Measurements from ENCODE around the gene MAD1L1. TPM values are rescaled to one million over a fixed set of nuclear protein-coding genes. Genes with fewer than 3 reads are reported as not detected.

The MAD1L1 gene
- total RNA-seq, 4 donors from 2014 or later: 18.4 to 39.1 (median 25.7) TPM

DNA sequence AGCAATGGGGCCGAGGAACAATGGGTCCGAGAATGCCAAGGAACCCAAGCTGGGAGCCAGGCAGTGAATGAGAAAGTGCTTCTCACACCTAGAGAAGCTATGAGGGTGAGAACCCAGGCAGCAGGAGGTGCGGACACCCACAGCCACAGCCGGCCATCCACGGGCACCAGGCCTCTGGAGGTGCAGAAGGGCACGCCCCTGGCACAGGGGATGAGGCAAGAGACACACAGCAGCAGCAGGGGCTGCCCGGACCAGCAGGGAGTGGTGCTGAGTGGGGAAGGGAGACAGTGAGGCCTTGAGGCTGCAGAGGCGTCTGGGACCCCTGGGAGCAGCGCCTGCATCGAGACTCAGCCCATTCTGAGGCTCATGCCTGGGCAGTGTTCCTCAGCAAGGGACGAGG is 135.3 kb downstream of the MAD1L1 start:
- DNase-seq (ENCODE audit: low spot score): no peak
- no peak for ATAC-seq (ENCODE audit: low FRiP score)
- TF ChIP-seq, protein P1, sequence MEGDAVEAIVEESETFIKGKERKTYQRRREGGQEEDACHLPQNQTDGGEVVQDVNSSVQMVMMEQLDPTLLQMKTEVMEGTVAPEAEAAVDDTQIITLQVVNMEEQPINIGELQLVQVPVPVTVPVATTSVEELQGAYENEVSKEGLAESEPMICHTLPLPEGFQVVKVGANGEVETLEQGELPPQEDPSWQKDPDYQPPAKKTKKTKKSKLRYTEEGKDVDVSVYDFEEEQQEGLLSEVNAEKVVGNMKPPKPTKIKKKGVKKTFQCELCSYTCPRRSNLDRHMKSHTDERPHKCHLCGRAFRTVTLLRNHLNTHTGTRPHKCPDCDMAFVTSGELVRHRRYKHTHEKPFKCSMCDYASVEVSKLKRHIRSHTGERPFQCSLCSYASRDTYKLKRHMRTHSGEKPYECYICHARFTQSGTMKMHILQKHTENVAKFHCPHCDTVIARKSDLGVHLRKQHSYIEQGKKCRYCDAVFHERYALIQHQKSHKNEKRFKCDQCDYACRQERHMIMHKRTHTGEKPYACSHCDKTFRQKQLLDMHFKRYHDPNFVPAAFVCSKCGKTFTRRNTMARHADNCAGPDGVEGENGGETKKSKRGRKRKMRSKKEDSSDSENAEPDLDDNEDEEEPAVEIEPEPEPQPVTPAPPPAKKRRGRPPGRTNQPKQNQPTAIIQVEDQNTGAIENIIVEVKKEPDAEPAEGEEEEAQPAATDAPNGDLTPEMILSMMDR (IDR thresholded peaks at IDR 0.05): no peak

DNA sequence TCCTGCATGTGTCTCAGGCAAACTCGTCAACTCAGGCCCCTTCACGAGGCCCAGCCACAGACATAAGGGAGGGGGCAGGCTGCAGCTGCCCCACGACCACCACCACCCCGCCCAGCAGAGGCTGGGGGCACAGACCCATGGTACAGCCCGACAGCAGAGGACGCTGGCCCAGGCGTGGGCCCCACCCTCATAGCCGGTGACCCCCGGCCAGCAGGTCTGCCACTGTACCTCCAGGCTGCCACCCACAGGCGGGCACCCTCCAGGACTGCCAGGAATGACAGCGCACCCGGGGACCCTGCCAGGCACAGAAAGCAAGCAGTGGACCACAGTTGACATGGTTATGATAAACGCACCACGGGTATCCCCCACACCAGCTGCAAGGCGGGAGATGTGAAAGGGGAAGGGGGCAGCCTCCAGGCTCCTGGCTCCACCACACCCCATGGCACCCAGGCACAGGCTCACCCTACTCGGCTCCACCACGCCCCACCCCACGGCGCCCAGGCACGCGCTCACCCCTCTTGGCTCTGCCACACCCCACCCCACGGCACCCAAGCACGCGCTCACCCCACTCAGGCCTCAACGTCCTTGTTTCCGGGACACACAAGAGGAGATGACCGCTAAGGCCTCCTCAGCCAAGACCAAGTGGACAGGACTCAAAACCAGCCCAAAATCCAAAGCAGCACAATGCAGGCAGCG is 135.9 kb downstream of the MAD1L1 start:
- DNase-seq (ENCODE audit: low spot score) (no peak), ATAC-seq (ENCODE audit: low FRiP score) (no peak)
- TF ChIP-seq, protein P1 (IDR thresholded peaks at IDR 0.05): no peak

DNA sequence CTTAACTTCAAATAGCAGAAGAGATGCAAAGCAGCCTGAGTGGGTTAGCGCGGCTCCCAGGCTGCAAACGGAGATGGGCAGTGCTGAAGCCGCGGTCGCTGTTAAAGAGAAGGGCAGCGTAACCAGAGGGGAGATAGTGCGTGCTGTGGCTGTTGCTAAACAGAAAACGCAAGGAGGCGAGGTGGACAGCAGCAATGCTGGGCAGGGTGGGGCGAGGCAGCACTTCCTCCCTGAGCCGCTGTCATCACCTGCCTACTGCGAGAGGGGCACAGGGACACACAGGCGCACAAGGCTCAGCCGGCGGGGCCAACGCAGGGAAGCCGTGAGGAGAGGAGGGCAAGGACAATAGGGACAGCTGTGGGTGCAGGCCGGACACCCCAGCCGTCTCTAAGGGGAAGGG is 137.3 kb downstream of the MAD1L1 start:
- TF ChIP-seq, protein P1 (IDR thresholded peaks at IDR 0.05): no peak

DNA sequence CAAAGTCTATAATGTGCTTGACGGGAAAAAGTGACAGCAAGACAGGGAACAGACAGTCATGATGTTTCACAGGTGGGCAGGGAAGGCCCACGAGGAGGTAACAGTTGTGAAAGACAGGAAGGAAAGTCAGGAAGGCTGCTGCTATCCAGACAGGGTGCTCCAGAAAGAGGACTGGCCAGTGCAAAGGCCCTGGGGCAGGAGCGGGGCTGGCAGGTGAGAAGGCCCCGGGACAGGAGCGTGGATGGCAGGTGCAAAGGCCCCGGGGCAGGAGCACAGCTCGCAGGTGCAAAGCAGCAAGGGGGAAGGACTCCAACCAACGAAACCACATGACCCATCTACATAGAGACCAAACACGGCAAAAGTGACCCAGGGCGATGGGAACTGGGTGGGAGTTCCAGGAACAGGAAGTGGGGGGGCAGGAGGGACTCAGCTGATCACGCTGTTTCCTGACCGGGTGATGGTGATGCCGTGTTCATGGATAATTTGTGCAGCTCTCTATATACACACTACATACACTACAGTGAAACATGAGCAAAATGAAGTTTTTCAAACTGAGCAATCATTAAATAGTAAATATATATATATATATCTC is 138.2 kb downstream of the MAD1L1 start:
- no peak for DNase-seq (ENCODE audit: low spot score)
- TF ChIP-seq, protein P1 (IDR thresholded peaks at IDR 0.05): no peak
- no peak for ATAC-seq (ENCODE audit: low FRiP score)

More for the DNA sequence above, 137.3 kb downstream of the MAD1L1 start:
- no peak for DNase-seq (ENCODE audit: low spot score)
- ATAC-seq (ENCODE audit: low FRiP score): no peak

DNA sequence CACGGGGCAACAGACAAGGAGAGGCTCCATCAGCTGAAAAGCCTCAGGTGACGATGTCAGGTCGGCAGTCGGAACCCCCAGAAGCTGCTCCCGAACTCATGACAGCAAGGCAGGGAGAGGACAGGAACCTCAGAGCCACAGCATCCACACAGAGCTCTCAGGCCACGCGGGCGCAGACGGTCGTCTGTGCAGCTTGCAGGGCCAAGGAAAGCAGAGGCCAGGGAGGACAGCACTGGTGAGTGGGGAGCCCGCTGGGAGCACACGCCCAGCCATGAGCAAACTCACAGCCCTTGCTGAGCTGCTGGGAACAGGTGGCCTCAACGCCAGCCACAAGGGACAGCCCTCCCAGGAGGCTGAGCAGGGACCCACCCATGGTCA is 138.9 kb downstream of the MAD1L1 start:
- TF ChIP-seq, protein P1 (IDR thresholded peaks at IDR 0.05): no peak
- ATAC-seq (ENCODE audit: low FRiP score) (no peak), DNase-seq (ENCODE audit: low spot score) (no peak)

DNA sequence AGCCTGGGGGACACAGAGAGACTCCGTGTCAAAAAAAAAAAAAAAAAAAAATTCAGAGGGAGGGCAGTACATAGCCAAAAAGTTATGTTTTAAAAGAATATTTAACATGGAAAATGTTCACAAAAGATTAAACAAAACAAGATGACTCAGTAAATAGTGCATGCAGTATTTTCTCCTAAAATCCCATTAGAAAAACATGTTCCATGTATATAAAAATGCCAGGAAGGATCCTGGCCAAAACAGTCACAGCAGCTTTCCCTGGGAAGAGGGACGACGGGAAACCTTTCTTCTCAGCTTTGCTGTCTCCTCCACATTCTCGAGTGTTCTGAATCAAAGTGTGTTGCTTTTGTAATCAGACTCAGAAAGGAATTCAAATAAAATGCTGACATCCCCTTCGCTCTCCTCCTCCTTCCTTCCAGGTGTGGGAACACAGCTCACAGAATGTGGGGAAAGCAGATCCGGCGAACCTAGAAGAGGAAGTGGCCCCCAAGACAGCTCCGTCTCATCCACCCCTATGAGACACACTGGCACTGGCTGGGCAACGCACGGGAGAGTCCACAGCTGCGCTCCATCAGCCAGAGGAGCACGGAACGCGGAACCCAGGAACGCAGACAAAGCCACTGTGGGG is 139.4 kb downstream of the MAD1L1 start:
- TF ChIP-seq, protein P1 (IDR thresholded peaks at IDR 0.05): no peak
- ATAC-seq (ENCODE audit: low FRiP score) (no peak), DNase-seq (ENCODE audit: low spot score) (no peak)
